Measurements from ENCODE around the gene C9orf57.

- TF ChIP-seq CTCF (optimal IDR thresholded peaks at IDR 0.05 in 1 of 3, IDR thresholded peaks at IDR 0.05 in 1 of 3, conservative IDR thresholded peaks at IDR 0.05 in 1 of 3; ENCODE audit: extremely low read depth in 1 of 3, insufficient read depth in 2 of 3, low read length in 3 of 3) (no peak), EZH2 (IDR thresholded peaks at IDR 0.05; ENCODE audit: low read length) (no peak)
Observed at GRCh38 chr9:72022841-72023240, 37.6 kb downstream of the C9orf57 start.
